GM12874 (cell line): Measurements from ENCODE around the gene MEPCE.

Experiments
- CTCF ChIP-seq: IDR thresholded peaks from 2 replicates; pipeline ENCODE4 v1.5.1; 2011; ENCODE audit warnings: low read depth, mild to moderate bottlenecking, control low read depth, low read length, moderate library complexity; ENCODE audit not compliant: insufficient read depth

The MEPCE gene

DNA sequence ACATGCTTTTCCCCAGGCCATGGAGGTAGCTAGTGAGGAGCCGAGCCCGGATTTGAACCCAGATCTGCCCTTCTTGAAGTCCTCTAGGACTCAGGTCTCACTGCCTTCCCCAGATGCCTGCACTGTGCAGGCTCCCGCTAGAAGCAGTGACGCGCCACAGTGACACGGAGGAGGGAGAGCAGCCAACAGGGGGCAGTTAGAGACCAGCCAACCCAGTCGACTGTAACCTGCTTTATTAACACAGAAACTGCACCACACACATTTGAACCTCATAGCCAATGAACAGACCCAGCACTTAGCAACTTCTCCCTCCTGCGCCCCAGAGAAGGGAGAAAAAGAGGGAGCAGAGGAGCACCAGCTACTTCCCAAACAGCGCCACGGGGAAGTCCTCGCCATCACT, 29.0 kb upstream of the MEPCE start:
- no peak for TF ChIP-seq CTCF

DNA sequence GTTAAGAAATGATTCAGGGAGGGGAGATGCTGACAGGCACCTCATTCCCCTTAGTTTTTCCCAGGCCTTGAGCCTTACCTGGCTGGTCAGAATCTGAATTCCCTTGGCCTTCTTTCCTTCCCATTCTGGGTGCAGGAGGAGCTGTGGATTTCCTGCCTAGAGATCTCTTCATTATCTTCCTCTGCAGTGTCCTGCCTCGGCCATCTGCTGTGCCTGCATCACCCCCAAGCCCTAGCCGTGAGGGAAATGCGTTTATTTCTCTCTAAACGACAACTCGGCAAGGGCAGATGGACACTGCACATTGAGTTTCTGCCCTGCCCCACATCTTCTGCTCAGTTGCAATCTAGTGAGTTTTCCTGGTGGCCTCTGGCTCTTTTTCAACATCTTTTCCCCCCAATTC, 27.8 kb upstream of the MEPCE start:
- no peak for TF ChIP-seq CTCF

DNA sequence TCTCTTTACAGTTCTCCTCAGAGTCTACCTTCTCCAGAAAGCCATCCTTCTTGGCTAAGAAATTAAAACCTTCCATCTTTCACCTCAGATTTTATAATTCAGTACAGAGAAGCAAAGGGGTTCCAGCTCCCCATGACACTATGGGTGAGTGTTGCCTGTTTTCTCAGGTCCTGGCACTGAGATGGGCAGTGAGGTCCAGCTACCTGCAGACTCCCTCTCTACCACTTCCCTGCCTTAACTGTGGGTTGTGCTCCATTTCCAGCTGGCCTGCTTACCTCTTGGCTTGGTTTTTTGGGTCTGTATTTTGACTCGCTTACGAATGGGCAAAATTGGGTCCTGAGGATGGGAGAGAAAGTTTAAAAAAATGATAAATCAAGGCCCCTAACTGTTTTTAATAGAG, 27.4 kb upstream of the MEPCE start:
- TF ChIP-seq CTCF = no peak

DNA sequence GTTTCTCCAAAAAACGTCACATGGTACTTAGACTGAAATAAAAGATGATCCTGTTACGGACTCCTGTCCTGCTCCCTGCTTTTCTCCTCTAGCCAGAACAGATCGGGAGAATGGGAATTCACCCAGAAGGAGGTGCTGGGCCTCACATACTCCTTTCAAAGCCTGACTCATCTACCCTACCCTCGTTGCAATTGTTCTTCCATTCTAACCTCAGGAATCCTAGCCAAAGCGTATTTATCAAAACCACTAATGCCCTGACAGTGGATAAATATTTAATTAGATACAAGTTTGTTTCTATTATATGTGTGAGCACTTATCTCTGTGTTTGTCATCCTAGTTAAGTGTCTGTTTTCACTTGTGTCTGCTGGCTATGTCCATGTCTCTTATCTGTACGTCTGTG, 22.9 kb upstream of the MEPCE start:
- TF ChIP-seq CTCF = no peak

DNA sequence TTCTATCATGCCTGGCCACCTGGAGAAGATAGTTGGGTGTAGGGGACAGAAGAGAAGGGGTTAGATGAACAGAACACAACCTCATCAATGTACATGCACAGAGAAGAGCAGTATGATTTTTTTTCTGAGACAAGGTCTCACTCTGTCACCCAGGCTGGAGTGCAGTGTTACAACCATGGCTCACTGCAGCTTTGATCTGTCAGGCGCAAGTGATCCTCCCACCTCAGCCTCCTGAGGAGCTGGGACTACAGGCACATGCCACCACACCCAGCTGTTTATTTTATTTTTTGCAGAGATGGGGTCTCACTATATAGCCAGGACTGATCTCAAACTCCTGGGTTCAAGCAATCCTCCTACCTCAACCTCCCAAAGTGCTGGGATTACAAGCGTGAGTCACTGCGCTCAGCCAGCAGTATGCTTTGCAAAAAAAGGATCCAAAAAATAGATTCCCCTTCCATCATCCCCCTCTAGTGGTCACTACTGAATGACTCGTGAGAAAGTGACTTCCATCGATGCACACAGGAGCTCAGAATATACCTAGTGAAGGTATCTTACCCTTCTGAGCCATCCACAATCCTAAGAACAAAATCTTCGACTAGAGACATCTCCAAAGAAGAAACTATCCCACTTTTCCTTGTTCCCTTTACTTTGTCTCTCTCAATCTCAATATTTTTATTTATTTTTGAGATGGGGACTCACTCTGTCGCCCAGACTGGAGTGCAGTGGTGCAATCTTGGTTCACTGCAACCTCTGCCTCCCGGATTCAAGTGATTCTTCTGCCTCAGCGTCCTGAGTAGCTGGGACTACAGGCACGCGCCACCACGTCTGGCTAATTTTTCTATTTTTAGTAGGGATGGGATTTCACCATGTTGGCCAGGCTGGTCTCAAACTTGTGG, 22.1 kb upstream of the MEPCE start:
- peak; percentile 70 for TF ChIP-seq CTCF

- no peak for TF ChIP-seq CTCF
Measured at GRCh38 chr7:100411101-100411500, 18.5 kb upstream of the MEPCE start.

GRCh38 chr7:100413346-100413745, 16.3 kb upstream of the MEPCE start:
- no peak for TF ChIP-seq CTCF
